H1 (cell line): ENCODE measurements around the gene ATG2B. TPM values are rescaled to one million over a fixed set of nuclear protein-coding genes. Genes with fewer than 3 reads are reported as not detected.

Experiments
- CTCF ChIA-PET: fragments of 300-600 bp; sonication (Branson Sonifier 250); formaldehyde crosslinking; loops from one replicate; lab custom pipeline; 2021; ENCODE audit not compliant: partially characterized antibody; lab: Charles Lee
- POLR2A ChIA-PET: fragments of 300-600 bp; sonication (Branson Sonifier 250); formaldehyde crosslinking; loops from one replicate; lab custom pipeline; 2021; ENCODE audit warnings: inconsistent platforms; ENCODE audit not compliant: partially characterized antibody; lab: Charles Lee
- DNase-seq, 2 experiments: peaks; one replicate each; pipeline versions ENCODE4 v3.0.0 to v3.0.0-alpha.2; 2010 to 2022; ENCODE audit warnings: low spot score in 2 of 2, low read depth in 1 of 2, mixed read lengths in 1 of 2
- FAIRE-seq: peaks from 2 replicates; lab custom pipeline; 2011; peaks lifted over from hg19 to GRCh38; lab: Jason Lieb, UNC
- H2AFZ ChIP-seq: 2 replicates; pipeline ENCODE4 v1.8.1; 2012; ENCODE audit warnings: low read length, inconsistent platforms
- H2AK5ac ChIP-seq: 2 replicates; pipeline ENCODE4 v1.6.1; 2013; ENCODE audit warnings: low read depth, low read length
- H2BK120ac ChIP-seq: replicated peaks from 2 replicates; pipeline ENCODE3; 2013; ENCODE audit warnings: low read depth, low read length, inconsistent platforms
- H2BK12ac ChIP-seq: 2 replicates; pipeline ENCODE4 v1.6.1; 2013; ENCODE audit warnings: low read depth, low read length
- H2BK15ac ChIP-seq: 2 replicates; pipeline ENCODE4 v1.6.1; 2013; ENCODE audit warnings: low read length
- H2BK20ac ChIP-seq: 2 replicates; pipeline ENCODE4 v1.6.1; 2013; ENCODE audit warnings: low read length
- H2BK5ac ChIP-seq: 2 replicates; pipeline ENCODE4 v1.6.1; 2013; ENCODE audit warnings: low read depth, low read length
- H3K14ac ChIP-seq: 2 replicates; pipeline ENCODE4 v1.6.1; 2013; ENCODE audit warnings: inconsistent platforms; ENCODE audit not compliant: insufficient read length
- H3K18ac ChIP-seq: 2 replicates; pipeline ENCODE4 v1.6.1; 2013; ENCODE audit warnings: low read length; ENCODE audit errors: extremely low read depth
- H3K23ac ChIP-seq: 2 replicates; pipeline ENCODE4 v1.6.1; 2013; ENCODE audit warnings: inconsistent platforms; ENCODE audit not compliant: insufficient read length
- H3K23me2 ChIP-seq: 2 replicates; pipeline ENCODE4 v1.6.1; 2013; ENCODE audit warnings: low read depth, low read length
- H3K27ac ChIP-seq: 2 replicates; pipeline ENCODE4 v1.6.1; 2011; ENCODE audit warnings: low read depth, low read length, inconsistent platforms
- H3K27me3 ChIP-seq, 4 experiments: replicated peaks in 1 of 4; 1 replicate in 1 of 4; 2 replicates in 3 of 4; pipeline versions ENCODE4 v1.6.1 to v1.8.1; 2011 to 2013; ENCODE audit warnings: low read length in 3 of 4, mild to moderate bottlenecking in 3 of 4, inconsistent platforms in 2 of 4, mixed read lengths in 2 of 4, moderate library complexity in 1 of 4; ENCODE audit not compliant: control insufficient read depth in 3 of 4, insufficient read depth in 3 of 4; ENCODE audit errors: extremely low read depth in 1 of 4
- H3K36me3 ChIP-seq, 4 experiments: 2 replicates each; pipeline versions ENCODE4 v1.6.1 to v1.8.1; 2011 to 2013; ENCODE audit warnings: mild to moderate bottlenecking in 4 of 4, low read length in 3 of 4, moderate library complexity in 2 of 4, control low read depth in 1 of 4, inconsistent platforms in 1 of 4; ENCODE audit not compliant: insufficient read depth in 4 of 4, control insufficient read depth in 2 of 4
- H3K4ac ChIP-seq: replicated peaks from 2 replicates; pipeline ENCODE3; 2013; ENCODE audit warnings: low read length, low read depth, mixed read lengths, inconsistent platforms; ENCODE audit not compliant: insufficient read length
- H3K4me1 ChIP-seq, 4 experiments: replicated peaks in 1 of 4; 1 replicate in 1 of 4; 2 replicates in 3 of 4; pipeline versions ENCODE4 v1.6.1 to v1.8.1; 2011 to 2013; ENCODE audit warnings: low read length in 3 of 4, inconsistent platforms in 2 of 4, mixed read lengths in 1 of 4; ENCODE audit not compliant: insufficient read depth in 4 of 4, control insufficient read depth in 3 of 4
- H3K4me2 ChIP-seq, 2 experiments: 2 replicates each; pipeline versions ENCODE4 v1.6.1 to v1.8.1; 2011 to 2013; ENCODE audit warnings: low read depth in 2 of 2, low read length in 2 of 2, control low read depth in 1 of 2, inconsistent platforms in 1 of 2, mild to moderate bottlenecking in 1 of 2; ENCODE audit not compliant: insufficient read depth in 1 of 2
- H3K4me3 ChIP-seq, 4 experiments: fragments of 200-600, 300-600 bp in 1 of 4; sonication (generic), shearing (Covaris generic), sonication (Bioruptor Twin) in 1 of 4; 2 replicates each; pipeline versions ENCODE4 v1.5.1 to v1.8.1; 2011 to 2016; ENCODE audit warnings: low read length in 4 of 4, low read depth in 3 of 4, control low read depth in 2 of 4, inconsistent platforms in 2 of 4, mild to moderate bottlenecking in 2 of 4, mixed read lengths in 1 of 4, moderate library complexity in 1 of 4; ENCODE audit not compliant: insufficient read depth in 2 of 4; ENCODE audit errors: extremely low read depth in 1 of 4
- H3K56ac ChIP-seq: replicated peaks from 2 replicates; pipeline ENCODE3; 2013; ENCODE audit warnings: low read depth, mild to moderate bottlenecking, mixed read lengths, low read length, inconsistent platforms; ENCODE audit not compliant: insufficient read length
- H3K79me1 ChIP-seq: 2 replicates; pipeline ENCODE4 v1.6.1; 2013; ENCODE audit warnings: low read depth, low read length, control low read depth
- H3K79me2 ChIP-seq, 2 experiments: 2 replicates each; pipeline versions ENCODE4 v1.6.1 to v1.8.1; 2012 to 2013; ENCODE audit warnings: low read length in 2 of 2, mild to moderate bottlenecking in 2 of 2, inconsistent platforms in 1 of 2; ENCODE audit not compliant: insufficient read depth in 2 of 2, control insufficient read depth in 1 of 2
- H3K9ac ChIP-seq, 4 experiments: replicated peaks in 1 of 4; 1 replicate in 1 of 4; 2 replicates in 3 of 4; pipeline versions ENCODE4 v1.6.1 to v1.8.1; 2011 to 2013; ENCODE audit warnings: low read depth in 3 of 4, low read length in 3 of 4, control low read depth in 2 of 4, mild to moderate bottlenecking in 2 of 4, moderate library complexity in 2 of 4, inconsistent platforms in 1 of 4; ENCODE audit errors: extremely low read depth in 1 of 4
- H3K9me3 ChIP-seq, 2 experiments: 2 replicates each; pipeline versions ENCODE4 v1.6.1 to v1.8.1; 2012 to 2013; ENCODE audit warnings: mild to moderate bottlenecking in 2 of 2, moderate library complexity in 2 of 2, control low read depth in 1 of 2, inconsistent platforms in 1 of 2, low read depth in 1 of 2, low read length in 1 of 2, mixed read lengths in 1 of 2; ENCODE audit not compliant: insufficient read depth in 2 of 2
- H4K20me1 ChIP-seq, 2 experiments: replicated peaks in 1 of 2; 2 replicates each; pipeline versions ENCODE3 to v1.8.1; 2011 to 2013; ENCODE audit warnings: inconsistent platforms in 2 of 2, low read length in 2 of 2, mild to moderate bottlenecking in 1 of 2; ENCODE audit not compliant: insufficient read depth in 2 of 2, control insufficient read depth in 1 of 2
- H4K5ac ChIP-seq: 2 replicates; pipeline ENCODE4 v1.6.1; 2013; ENCODE audit warnings: low read length, low read depth, mixed read lengths, inconsistent platforms; ENCODE audit not compliant: insufficient read length
- H4K8ac ChIP-seq: 2 replicates; pipeline ENCODE4 v1.8.0; 2013; ENCODE audit warnings: mild to moderate bottlenecking, moderate library complexity, low read length, inconsistent platforms; ENCODE audit not compliant: insufficient read depth; ENCODE audit errors: extremely low read depth
- H4K91ac ChIP-seq: replicated peaks from 2 replicates; pipeline ENCODE3; 2013; ENCODE audit warnings: low read length, mixed read lengths, inconsistent platforms; ENCODE audit not compliant: insufficient read length
- CEBPB ChIP-seq: IDR thresholded peaks from 2 replicates; pipeline ENCODE4 v1.6.1; 2012; ENCODE audit warnings: low read depth, low read length
- CHD1 ChIP-seq: IDR thresholded peaks from 2 replicates; pipeline ENCODE4 v1.6.1; 2012; ENCODE audit warnings: low read depth, low read length, improper control_type of control experiment
- KDM4A ChIP-seq: IDR thresholded peaks from one replicate; pipeline ENCODE4 v1.7.1; 2012; ENCODE audit warnings: low read depth, mild to moderate bottlenecking, moderate library complexity, low read length, inconsistent platforms; ENCODE audit not compliant: severe bottlenecking
- NANOG ChIP-seq: IDR thresholded peaks from 2 replicates; pipeline ENCODE4 v1.6.1; 2011; ENCODE audit warnings: low read length, low read depth, mild to moderate bottlenecking, inconsistent platforms; ENCODE audit not compliant: insufficient read depth, poor library complexity, severe bottlenecking
- SIRT6 ChIP-seq: IDR thresholded peaks from one replicate; pipeline ENCODE4 v1.7.1; 2012; ENCODE audit warnings: low read length, inconsistent platforms
- TBP ChIP-seq: IDR thresholded peaks from 2 replicates; pipeline ENCODE4 v1.6.1; 2011; ENCODE audit warnings: low read depth, low read length, improper control_type of control experiment
- TEAD4 ChIP-seq: IDR thresholded peaks from 2 replicates; pipeline ENCODE4 v1.6.1; 2012; ENCODE audit warnings: low read depth, low read length, inconsistent platforms, mixed read lengths
- WGBS, 2 experiments: shearing (Covaris generic) in 1 of 2; methylation state at CpG; one replicate each; pipeline versions ENCODE4 v1.1.6 to v1.1.7; 2013 to 2015; ENCODE audit warnings: low lambda C conversion rate in 2 of 2, mixed read lengths in 2 of 2, inconsistent platforms in 1 of 2, low coverage in 1 of 2, missing lambda C conversion rate in 1 of 2; ENCODE audit not compliant: insufficient replicate concordance in 2 of 2, insufficient coverage in 1 of 2, insufficient read length in 1 of 2; ENCODE audit errors: extremely low coverage in 1 of 2, missing lambda C conversion rate in 1 of 2; 5-methylcytosine and 5-hydroxymethylcytosine counted together
- polyA plus RNA-seq, 7 experiments: library from polyadenylated mRNA; depleted of rRNA in 3 of 7; stranded (reverse) in 5 of 7; unstranded in 2 of 7; fragments of >200 nt in 5 of 7; fragments of 200-250 nt in 2 of 7; gene quantifications; 1 replicate in 5 of 7; 2 replicates in 1 of 7; 4 replicates in 1 of 7; pipeline versions ENCODE4 v1.2.1 to v1.2.3, GENCODE V29; 2011 to 2013; ENCODE audit warnings: missing spikeins in 2 of 7, mixed read lengths in 2 of 7
- total RNA-seq: library from RNA; stranded (reverse); fragmentation: NEBNext Ultra II Directional; extraction: Animal tissue kit (Norgen Biotek cat#: 25700); gene quantifications from 2 replicates; pipeline ENCODE4 v1.2.1, GENCODE V29; 2021

Gene ATG2B
- total and polyA plus RNA-seq, 2 of the 8 experiments (the other 6 are each of a cell fraction or from before 2014, with no cell fraction given): 4.6 to 14.4 TPM

GRCh38 chr14:96274543-96274942, 88.6 kb downstream of the ATG2B start:
- no peaks in the 10 kb centered on the region for H3K79me2 ChIP-seq
- H4K5ac ChIP-seq: no peak overlapping the region
- CTCF ChIA-PET: interaction anchor here (0.6 to 12.6 kb wide), 29 partner anchors 9 to 700 kb away, joined by 3 to 268 read pairs (median 5); partner anchors contain the start of gene BDKRB1
- WGBS, 2 experiments: 96% methylated on average over 6 of the region's 6 CpGs; no CpG with 5 or more reads in 1 of the 2 experiments
- no peak overlapping the region for H3K56ac ChIP-seq
- H3K36me3 ChIP-seq: no peaks in the 10 kb centered on the region; a peak in 2 of 8 replicates
- H2BK12ac ChIP-seq: no peak overlapping the region
- H2AFZ ChIP-seq: no peak overlapping the region
- H2AK5ac ChIP-seq: no peak overlapping the region
- H4K20me1 ChIP-seq: no peaks in the 10 kb centered on the region
- no peaks in the 10 kb centered on the region for H3K27me3 ChIP-seq
- FAIRE-seq (no peak), DNase-seq (peak in 1 of 2 experiments; percentile 37)
- POLR2A ChIA-PET: no interaction called here
- H4K91ac ChIP-seq: no peak overlapping the region
- no peak overlapping the region for H3K4ac ChIP-seq
- no peak overlapping the region for H2BK120ac ChIP-seq
- no peak overlapping the region for H2BK15ac ChIP-seq
- no peak overlapping the region for H3K23ac ChIP-seq
- no peak overlapping the region for H3K4me2 ChIP-seq
- peaks cover 4 to 10% of the 10 kb centered on the region in 2 experiments; a peak in 3 of 4 replicates for H3K9me3 ChIP-seq
- H3K18ac ChIP-seq: no peak overlapping the region
- no peak overlapping the region for H2BK5ac ChIP-seq
- H3K14ac ChIP-seq: no peak overlapping the region
- H3K4me1 ChIP-seq: peaks cover 0 to 6% (median 2%) of the 10 kb centered on the region in 4 experiments; a peak in 2 of 7 replicates
- H3K9ac ChIP-seq: no peak overlapping the region
- H4K8ac ChIP-seq: no peak overlapping the region
- no peak overlapping the region for H3K27ac ChIP-seq
- no peaks in the 10 kb centered on the region for H3K23me2 ChIP-seq
- no peak overlapping the region for H2BK20ac ChIP-seq
- no peak overlapping the region for H3K4me3 ChIP-seq
- TF ChIP-seq NANOG: no peak
- TF ChIP-seq SIRT6: no peak
- TF ChIP-seq TBP: no peak
- no peak for TF ChIP-seq CEBPB
- no peak for TF ChIP-seq CHD1
- no peak for TF ChIP-seq KDM4A
- TF ChIP-seq TEAD4: no peak
- H3K79me1 ChIP-seq: no peaks in the 10 kb centered on the region
